Measurements from ENCODE around the gene KIF18B. TPM values are rescaled to one million over a fixed set of nuclear protein-coding genes. Genes with fewer than 3 reads are reported as not detected.

KIF18B gene
- total RNA-seq, 2 experiments from 2014 or later = 107 to 109 TPM

DNA sequence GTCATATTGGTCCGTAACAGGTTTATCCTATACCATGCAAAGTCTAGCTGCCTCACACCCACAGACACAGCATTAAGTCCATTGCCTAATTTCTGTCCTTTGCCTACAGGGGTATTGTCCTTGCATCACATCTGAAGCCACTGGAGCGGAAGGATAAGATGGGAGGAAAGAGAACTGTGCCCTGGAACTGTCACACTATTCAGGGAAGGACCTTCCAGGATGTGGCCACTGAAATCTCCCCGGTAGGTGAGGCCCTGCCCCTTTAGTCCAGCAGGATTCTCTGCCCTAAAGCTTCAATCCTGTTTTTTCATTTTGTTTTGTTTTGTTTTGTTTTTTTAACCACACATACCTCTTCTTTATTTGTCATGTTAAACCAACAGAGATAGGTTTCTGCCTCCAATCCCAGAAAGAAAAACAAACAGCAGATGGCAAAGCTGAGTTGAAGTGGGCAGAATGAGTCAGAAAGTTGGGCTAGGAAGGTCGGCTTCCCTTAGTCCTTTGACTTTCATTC is 46.1 kb downstream of the KIF18B start:
- CTCF ChIA-PET = interaction anchor here (0.6 to 2.1 kb wide), 5 partner anchors 10 to 234 kb away, joined by 3 to 7 read pairs (median 5); partner anchors contain the start of gene ACBD4
- no peak overlapping the region for H3K4me3 Mint-ChIP-seq
- POLR2A ChIA-PET = no interaction called here
- H3K9me3 Mint-ChIP-seq = no peaks in the 10 kb centered on the region
- H3K27me3 Mint-ChIP-seq = peaks cover 6% of the 10 kb centered on the region
- no peak for DNase-seq
- H3K4me1 Mint-ChIP-seq = peaks cover 15% of the 10 kb centered on the region
- H3K27ac Mint-ChIP-seq = no peak overlapping the region
- peaks cover 4% of the 10 kb centered on the region for H3K36me3 Mint-ChIP-seq (ENCODE audit: low read depth)

DNA sequence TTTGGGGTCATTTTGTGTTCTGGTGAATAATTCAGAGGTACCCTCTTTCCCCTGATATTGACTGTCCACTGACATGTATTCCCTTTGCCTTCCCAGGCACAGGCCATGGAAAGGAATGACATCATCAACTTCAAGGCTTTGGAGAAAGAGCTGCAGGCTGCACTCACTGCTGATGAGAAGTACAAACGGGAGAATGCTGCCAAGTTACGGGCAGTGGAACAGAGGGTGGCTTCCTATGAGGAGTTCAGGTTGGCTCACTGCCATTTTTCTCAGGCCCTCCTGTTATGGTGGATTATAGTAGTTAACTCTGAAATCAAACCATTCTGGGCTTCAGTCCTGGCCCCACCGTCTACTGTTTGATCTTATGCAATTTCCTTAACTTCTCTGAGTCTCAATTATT is 46.7 kb downstream of the KIF18B start:
- no peak overlapping the region for H3K4me3 Mint-ChIP-seq
- no peak for DNase-seq
- CTCF ChIA-PET = interaction anchor here (0.6 to 2.1 kb wide), 5 partner anchors 9 to 234 kb away, joined by 3 to 8 read pairs (median 5); partner anchors contain the start of gene ACBD4
- POLR2A ChIA-PET = no interaction called here
- peaks cover 18% of the 10 kb centered on the region for H3K4me1 Mint-ChIP-seq
- no peaks in the 10 kb centered on the region for H3K9me3 Mint-ChIP-seq
- peaks cover 6% of the 10 kb centered on the region for H3K27me3 Mint-ChIP-seq
- no peak overlapping the region for H3K27ac Mint-ChIP-seq
- H3K36me3 Mint-ChIP-seq (ENCODE audit: low read depth) = peaks cover 4% of the 10 kb centered on the region

DNA sequence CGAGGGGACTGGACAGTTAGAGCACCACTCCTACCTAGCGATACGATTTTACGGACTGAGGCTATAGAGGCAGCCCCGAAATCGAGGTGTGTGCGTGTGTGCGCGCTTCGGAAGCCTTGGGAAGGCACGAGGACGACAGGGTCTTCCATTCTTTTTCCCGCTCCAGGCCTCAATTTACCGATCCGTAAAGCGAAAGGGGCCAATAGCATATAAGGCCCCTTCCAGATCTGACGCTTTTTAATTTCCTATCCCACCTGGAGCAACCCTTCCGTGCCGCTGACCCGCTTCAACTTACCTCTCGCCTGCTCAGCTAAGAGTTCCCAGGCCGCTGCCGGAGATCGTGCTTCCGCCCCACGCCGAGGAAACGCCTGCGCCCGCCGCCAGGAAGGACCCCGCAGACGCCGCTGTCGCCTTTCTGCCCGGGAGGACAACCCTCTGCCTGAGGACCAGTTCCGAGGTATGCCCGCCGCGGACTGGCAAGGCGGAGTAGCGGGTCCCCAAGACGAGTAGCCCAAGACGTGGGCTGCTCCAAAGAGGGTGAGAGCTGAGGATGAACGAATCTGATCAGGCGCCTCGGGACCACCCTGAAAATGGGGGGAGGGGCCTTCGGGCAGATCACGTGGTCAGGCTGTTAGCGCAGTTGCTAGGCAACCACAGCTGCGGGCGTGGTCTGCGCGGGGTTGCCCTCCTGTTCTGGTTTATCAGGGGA is 48.3 kb downstream of the KIF18B start, which contains the start of gene EFTUD2:
Gene EFTUD2 (minus strand): TSS at position 372 of the 709 bp plus-strand sequence. CDS start 4,924 bp downstream, outside the sequence.
- Mint-ChIP-seq H3K4me3 (peak within 1 kb of the TSS; percentile 93), H3K27ac (peak within 1 kb of the TSS; percentile 99), H3K9me3 (no peaks in the 10 kb centered on the region), H3K27me3 (peaks cover 6% of the 10 kb centered on the region), H3K4me1 (peaks cover 23% of the 10 kb centered on the region), H3K36me3 (ENCODE audit: low read depth) (peaks cover 10% of the 10 kb centered on the region)
- ChIA-PET POLR2A (no interaction called here), CTCF (interaction anchor here (0.7 to 2.1 kb wide), 9 partner anchors 10 to 250 kb away, joined by 3 to 8 read pairs (median 3); partner anchors contain the start of genes ACBD4 and HEXIM1)
- peak; percentile 92 for DNase-seq

DNA sequence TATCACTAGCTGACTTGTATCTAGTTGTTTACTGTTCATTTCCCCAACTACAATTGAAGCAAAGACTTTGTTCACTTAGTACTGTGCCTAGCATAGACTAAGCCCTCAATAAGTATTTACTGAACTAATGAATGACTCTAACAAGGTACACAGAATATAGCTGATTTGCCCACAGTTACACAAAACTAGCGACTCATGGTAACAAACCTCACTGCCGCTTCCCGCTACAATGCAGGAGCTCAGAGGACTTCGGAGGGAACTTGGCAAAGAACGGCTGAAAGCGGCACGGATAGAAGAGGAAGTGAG is 48.9 kb downstream of the KIF18B start:
- Mint-ChIP-seq H3K4me3 (peak overlapping the region; percentile 93), H3K4me1 (peaks cover 23% of the 10 kb centered on the region), H3K27me3 (peaks cover 6% of the 10 kb centered on the region), H3K9me3 (no peaks in the 10 kb centered on the region), H3K36me3 (ENCODE audit: low read depth) (peaks cover 12% of the 10 kb centered on the region), H3K27ac (peak overlapping the region; percentile 99)
- DNase-seq = peak; percentile 34
- ChIA-PET CTCF (interaction anchor here (0.9 to 2.1 kb wide), 8 partner anchors 11 to 250 kb away, joined by 3 to 8 read pairs (median 3); partner anchors contain the start of genes ACBD4 and HEXIM1), POLR2A (no interaction called here)

DNA sequence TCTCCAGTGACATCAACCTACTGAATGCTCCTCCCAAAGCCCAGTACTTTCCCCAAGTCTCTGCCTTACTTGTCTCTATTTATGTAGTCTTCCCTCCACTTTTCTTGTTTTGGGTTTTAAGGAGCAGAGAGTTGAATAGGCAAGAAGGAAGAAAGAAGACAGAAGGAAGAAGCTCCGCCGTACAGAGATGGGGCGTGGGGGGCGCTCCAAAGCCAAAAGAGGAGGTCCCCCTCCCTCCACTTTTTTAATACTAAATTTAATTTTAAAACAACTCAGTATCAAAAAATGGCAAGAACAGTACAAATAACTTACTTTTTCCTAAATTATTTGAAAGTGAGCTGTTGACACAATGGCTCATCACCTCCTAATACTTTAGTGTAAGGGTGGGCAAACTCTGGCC is 52.9 kb downstream of the KIF18B start:
- Mint-ChIP-seq H3K4me1 (peaks cover 23% of the 10 kb centered on the region), H3K4me3 (no peak overlapping the region), H3K27ac (no peak overlapping the region), H3K27me3 (no peaks in the 10 kb centered on the region), H3K9me3 (no peaks in the 10 kb centered on the region), H3K36me3 (ENCODE audit: low read depth) (peaks cover 22% of the 10 kb centered on the region)
- ChIA-PET POLR2A (no interaction called here), CTCF (interaction anchor here (0.5 to 1.4 kb wide), 4 partner anchors 16 to 285 kb away, joined by 3 to 4 read pairs (median 3); no protein-coding TSS in a partner anchor)
- no peak for DNase-seq

DNA sequence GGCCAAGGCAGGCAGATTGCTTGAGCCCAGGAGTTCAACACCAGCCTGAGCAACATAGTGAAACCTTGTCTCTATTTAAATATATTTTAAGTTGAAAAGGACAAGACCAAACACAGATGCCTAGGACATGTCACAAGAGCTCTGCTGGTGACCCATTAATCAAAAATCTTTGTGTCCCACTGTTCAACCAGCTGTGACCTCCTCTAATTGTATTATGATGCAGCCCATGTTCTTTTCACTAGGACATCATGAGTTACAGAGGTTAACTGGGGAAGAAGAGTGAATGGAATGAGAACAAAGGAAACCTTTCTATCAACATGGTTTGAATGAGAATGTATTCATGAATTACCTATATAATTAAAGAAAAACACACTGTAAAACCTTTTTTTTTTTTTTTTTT is 55.3 kb downstream of the KIF18B start:
- no peaks in the 10 kb centered on the region for H3K9me3 Mint-ChIP-seq
- ChIA-PET CTCF (interaction anchor here (1.2 to 1.8 kb wide), 3 partner anchors 15 to 130 kb away, joined by 3 to 4 read pairs (median 3); no protein-coding TSS in a partner anchor), POLR2A (no interaction called here)

DNA sequence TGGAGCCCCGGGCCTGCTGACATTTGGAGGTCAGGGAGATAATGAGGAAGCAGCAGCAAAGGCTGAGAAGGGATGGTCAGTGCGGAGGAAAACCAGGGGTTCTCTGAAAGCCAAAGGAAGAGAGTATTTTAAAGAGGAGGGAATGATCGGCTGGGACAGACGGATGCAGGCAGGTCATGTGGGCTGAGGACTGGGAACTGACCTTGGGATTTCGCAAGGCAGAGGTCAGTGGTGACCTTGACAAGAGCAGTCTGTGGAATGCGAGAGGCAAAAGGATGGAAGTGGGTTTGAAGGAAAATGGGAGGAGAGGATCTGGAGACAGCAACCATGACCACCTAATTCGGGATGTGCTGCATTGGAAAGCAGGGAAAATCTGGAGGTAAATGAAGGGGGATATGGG is 58.6 kb downstream of the KIF18B start:
- Mint-ChIP-seq H3K4me1 (peaks cover 15% of the 10 kb centered on the region), H3K4me3 (no peak overlapping the region), H3K27me3 (no peaks in the 10 kb centered on the region), H3K27ac (no peak overlapping the region), H3K9me3 (no peaks in the 10 kb centered on the region), H3K36me3 (ENCODE audit: low read depth) (peaks cover 28% of the 10 kb centered on the region)
- no peak for DNase-seq
- POLR2A ChIA-PET = no interaction called here
- CTCF ChIA-PET = interaction anchor here (1.1 kb wide), 1 partner anchor 8 kb away, joined by 4 read pairs; no protein-coding TSS in a partner anchor

More for the DNA sequence above, 55.3 kb downstream of the KIF18B start:
- Mint-ChIP-seq H3K36me3 (ENCODE audit: low read depth) (peaks cover 18% of the 10 kb centered on the region), H3K4me1 (peaks cover 16% of the 10 kb centered on the region), H3K4me3 (no peak overlapping the region), H3K27me3 (no peaks in the 10 kb centered on the region), H3K27ac (no peak overlapping the region)
- no peak for DNase-seq

DNA sequence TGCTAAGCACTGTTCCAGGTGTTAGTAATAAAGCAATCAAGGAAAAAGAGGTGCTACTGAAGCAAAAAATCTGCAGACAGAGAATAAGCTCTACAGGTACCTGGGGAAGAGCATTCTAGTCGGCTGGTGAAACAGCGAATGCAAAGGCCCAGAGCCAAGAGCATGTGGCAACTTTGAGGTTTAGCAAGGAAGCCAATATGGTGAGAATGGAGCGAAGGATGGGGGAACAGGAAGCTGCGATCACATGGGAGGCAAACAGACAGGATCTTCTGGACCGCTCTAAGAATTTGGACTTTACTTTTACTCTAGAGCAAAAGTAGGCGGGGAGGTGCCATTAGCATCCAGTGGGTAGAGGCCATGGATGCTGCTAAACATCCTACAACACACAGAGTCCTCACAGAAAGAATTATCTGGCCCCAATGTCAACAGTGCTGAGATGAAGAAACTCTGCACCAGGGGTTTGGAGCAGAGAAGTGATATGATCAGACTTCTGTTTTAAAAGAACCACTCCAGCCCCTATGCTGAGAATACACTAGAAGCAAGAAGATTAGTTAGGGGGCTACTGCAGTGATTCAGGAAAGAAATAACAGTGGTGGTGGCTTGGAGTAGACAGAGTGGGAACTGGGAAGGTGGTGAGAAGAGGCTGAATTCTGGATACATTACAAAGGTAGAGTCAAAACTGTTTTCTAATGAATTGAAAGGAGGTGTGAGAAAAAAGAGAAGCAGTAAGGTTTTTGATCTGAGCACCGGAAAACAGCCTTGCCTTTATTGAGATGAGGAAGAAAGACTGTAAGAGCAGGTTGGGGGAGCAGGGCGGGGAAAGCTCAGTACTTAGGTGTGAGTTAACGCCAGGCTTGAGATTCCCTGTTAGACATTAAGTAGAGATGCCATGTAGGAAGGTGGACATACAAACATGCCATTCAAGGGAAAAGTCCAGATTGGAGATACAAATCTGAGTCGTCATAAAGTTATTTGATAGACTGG is 59.3 kb downstream of the KIF18B start:
- DNase-seq = peak; percentile 15
- Mint-ChIP-seq H3K9me3 (no peaks in the 10 kb centered on the region), H3K27ac (no peak overlapping the region), H3K4me3 (no peak overlapping the region), H3K36me3 (ENCODE audit: low read depth) (peaks cover 30% of the 10 kb centered on the region), H3K27me3 (no peaks in the 10 kb centered on the region), H3K4me1 (peaks cover 13% of the 10 kb centered on the region)
- POLR2A ChIA-PET = no interaction called here
- CTCF ChIA-PET = no interaction called here

DNA sequence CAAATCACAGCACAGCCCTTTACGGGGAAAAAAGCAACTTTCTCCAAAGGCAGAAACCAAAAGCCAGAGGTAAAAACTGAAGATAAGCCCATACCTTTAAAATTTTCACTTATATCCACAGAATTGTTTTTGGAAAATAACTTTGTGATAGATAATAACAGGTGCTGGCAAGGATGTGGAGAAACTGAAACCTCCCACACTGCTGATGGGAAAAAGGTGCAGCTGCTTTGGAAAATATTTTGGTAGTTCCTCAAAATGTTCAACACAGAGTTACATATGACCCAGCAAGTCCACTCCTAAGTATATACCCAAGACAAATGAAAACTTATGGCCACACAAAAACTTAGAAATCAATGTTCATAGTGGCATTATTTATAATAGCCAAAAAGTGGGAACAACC is 60.6 kb downstream of the KIF18B start:
- DNase-seq = no peak
- Mint-ChIP-seq H3K27me3 (no peaks in the 10 kb centered on the region), H3K4me1 (peaks cover 13% of the 10 kb centered on the region), H3K36me3 (ENCODE audit: low read depth) (peaks cover 35% of the 10 kb centered on the region), H3K9me3 (no peaks in the 10 kb centered on the region), H3K4me3 (no peak overlapping the region), H3K27ac (no peak overlapping the region)
- ChIA-PET POLR2A (no interaction called here), CTCF (interaction anchor here (0.6 kb wide), 2 partner anchors 248 to 288 kb away, joined by 3 read pairs; partner anchors contain the start of gene ACBD4)

DNA sequence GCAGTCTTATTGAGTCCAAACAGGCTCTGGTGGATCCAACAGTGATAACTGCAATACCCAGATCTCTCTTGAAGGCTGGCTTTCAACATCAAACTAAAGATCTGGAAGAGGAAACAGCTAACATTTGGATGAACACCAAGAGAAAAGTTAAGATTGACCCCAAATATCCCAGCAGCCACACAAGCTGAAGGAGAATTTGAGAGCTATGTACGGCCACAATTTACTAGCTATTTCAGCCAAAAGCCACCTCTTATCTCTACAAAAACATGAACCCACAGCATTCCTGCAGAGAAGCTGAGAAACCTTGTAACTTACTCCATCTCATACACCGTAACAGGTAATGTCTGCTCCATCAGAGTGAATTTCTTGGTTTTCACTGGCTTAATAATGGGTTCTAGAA is 62.6 kb downstream of the KIF18B start:
- ChIA-PET CTCF (interaction anchor here (0.7 to 2.6 kb wide), 8 partner anchors 9 to 106 kb away, joined by 3 to 9 read pairs (median 3); partner anchors contain the start of gene EFTUD2), POLR2A (no interaction called here)
- Mint-ChIP-seq H3K27ac (no peak overlapping the region), H3K9me3 (no peaks in the 10 kb centered on the region), H3K4me3 (no peak overlapping the region), H3K4me1 (peaks cover 9% of the 10 kb centered on the region), H3K36me3 (ENCODE audit: low read depth) (peaks cover 36% of the 10 kb centered on the region), H3K27me3 (no peaks in the 10 kb centered on the region)
- DNase-seq = no peak

DNA sequence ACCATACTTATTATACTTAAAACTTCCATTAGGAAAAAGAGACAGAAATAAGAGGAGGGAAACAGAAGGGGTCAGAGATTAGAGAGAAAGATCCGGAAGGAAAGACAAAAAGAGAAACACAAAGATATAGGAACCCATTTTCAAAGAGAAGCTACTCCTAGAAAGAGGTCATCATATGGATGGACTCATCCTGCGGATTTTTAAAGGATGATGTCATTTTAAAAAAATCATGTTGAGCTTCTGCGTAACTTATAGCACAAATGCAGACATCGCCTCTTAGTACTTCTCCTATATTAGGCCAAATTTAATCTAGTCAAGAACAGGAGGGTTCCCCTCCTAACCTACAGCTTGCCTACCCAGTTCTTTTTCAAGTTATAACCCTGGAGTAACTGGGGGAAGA is 66.4 kb downstream of the KIF18B start:
- DNase-seq = no peak
- Mint-ChIP-seq H3K4me3 (no peak overlapping the region), H3K27ac (no peak overlapping the region), H3K9me3 (no peaks in the 10 kb centered on the region), H3K27me3 (no peaks in the 10 kb centered on the region), H3K4me1 (no peaks in the 10 kb centered on the region), H3K36me3 (ENCODE audit: low read depth) (peaks cover 46% of the 10 kb centered on the region)
- ChIA-PET POLR2A (interaction anchor here (0.6 kb wide), 1 partner anchor 117 kb away, joined by 3 read pairs; no protein-coding TSS in a partner anchor), CTCF (interaction anchor here (0.9 to 2.3 kb wide), 6 partner anchors 8 to 210 kb away, joined by 3 to 9 read pairs (median 4); no protein-coding TSS in a partner anchor)

DNA sequence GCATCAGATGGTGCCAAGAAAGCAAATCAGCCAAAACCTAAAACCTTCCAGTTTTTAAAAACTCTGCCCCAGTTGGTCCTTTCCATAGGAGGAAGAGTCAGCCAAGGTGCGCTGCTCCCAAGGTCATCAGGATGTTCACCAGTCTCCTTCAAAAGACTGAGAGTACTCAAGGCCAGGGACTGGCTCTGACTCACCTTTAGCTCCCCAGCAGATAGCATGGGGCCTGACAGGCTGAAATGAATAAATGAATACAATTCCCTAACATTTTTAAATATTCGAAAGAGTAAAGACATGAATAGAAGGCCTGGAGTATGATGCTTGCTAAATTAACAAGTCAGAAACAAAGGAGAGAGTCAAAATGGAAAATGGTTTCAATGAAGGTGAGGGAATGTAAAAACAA is 67.5 kb downstream of the KIF18B start:
- ChIA-PET CTCF (interaction anchor here (0.8 to 1.6 kb wide), 4 partner anchors 12 to 255 kb away, joined by 3 to 5 read pairs (median 4); partner anchors contain the start of gene ACBD4), POLR2A (no interaction called here)
- Mint-ChIP-seq H3K27ac (no peak overlapping the region), H3K4me1 (no peaks in the 10 kb centered on the region), H3K36me3 (ENCODE audit: low read depth) (peaks cover 48% of the 10 kb centered on the region), H3K9me3 (no peaks in the 10 kb centered on the region), H3K27me3 (no peaks in the 10 kb centered on the region), H3K4me3 (no peak overlapping the region)
- DNase-seq = no peak

All from activated CD4-positive, alpha-beta T cell treated with anti-CD3 and anti-CD28 coated beads, Interleukin-2, amount 10 ng/mL, durations not matched to agents 7 days and 5 days (primary cell).